Gastrocnemius medialis (tissue), 4 donors: ENCODE measurements around the gene TP63. TPM values are rescaled to one million over a fixed set of nuclear protein-coding genes. Genes with fewer than 3 reads are reported as not detected.
"Not testable (repeated sequence)": the region's sequence is repeated elsewhere in the genome, so short reads cannot be mapped to it uniquely, and the experiment has no call there.

Experiments
- ATAC-seq, 2 donors: fragments of 150-250 bp; one replicate each; pipeline ENCODE4 v1.9.1; 2016
- DNase-seq, 2 donors: peaks; one replicate each; pipeline ENCODE4 v3.0.0-alpha.2; 2019
- H3K27ac ChIP-seq, 4 donors: fragments of 200-600 bp; sonication (generic); 1 replicate in 1 of 4; 2 replicates in 3 of 4; pipeline ENCODE4 v1.5.1; 2016 to 2018; ENCODE audit warnings: mild to moderate bottlenecking in 2 of 4, moderate library complexity in 1 of 4
- H3K27me3 ChIP-seq, 3 donors: fragments of 200-600 bp; sonication (generic) in 2 of 3; 1 replicate in 1 of 3; 2 replicates in 2 of 3; pipeline versions ENCODE4 v1.5.1 to v1.6.0; 2016 to 2019; ENCODE audit warnings: mild to moderate bottlenecking in 1 of 3, moderate library complexity in 1 of 3
- H3K36me3 ChIP-seq, 2 donors: fragments of 200-600 bp; sonication (generic) in 1 of 2; one replicate each; pipeline ENCODE4 v1.5.1; 2017 to 2018
- H3K4me1 ChIP-seq, 2 donors: fragments of 200-600 bp; sonication (generic) in 1 of 2; one replicate each; pipeline ENCODE4 v1.5.1; 2016 to 2017; ENCODE audit warnings: mild to moderate bottlenecking in 2 of 2
- H3K4me3 ChIP-seq, 4 donors: fragments of 200-600 bp; sonication (generic) in 3 of 4; 1 replicate in 1 of 4; 2 replicates in 3 of 4; pipeline ENCODE4 v1.5.1; 2016 to 2019; ENCODE audit warnings: mild to moderate bottlenecking in 2 of 4
- H3K9me3 ChIP-seq, 3 donors: fragments of 200-600 bp; sonication (generic) in 2 of 3; 1 replicate in 1 of 3; 2 replicates in 2 of 3; pipeline ENCODE4 v1.5.1; 2016 to 2019
- CTCF ChIP-seq, 5 experiments: fragments of 450-650 bp in 3 of 5; fragments of 200-600 bp in 2 of 5; sonication (generic) in 2 of 5; IDR thresholded peaks in 4 of 5; conservative IDR thresholded peaks in 1 of 5; 1 replicate in 4 of 5; 2 replicates in 1 of 5; pipeline ENCODE4 v1.5.1; 2016 to 2019; ENCODE audit warnings: antibody characterized with exemption in 5 of 5, mild to moderate bottlenecking in 3 of 5, moderate library complexity in 3 of 5
- POLR2A ChIP-seq, 2 donors: fragments of 450-650 bp; IDR thresholded peaks; one replicate each; pipeline ENCODE4 v1.6.1; 2017; ENCODE audit warnings: antibody characterized with exemption in 2 of 2, mild to moderate bottlenecking in 2 of 2, moderate library complexity in 2 of 2
- in situ Hi-C, 4 donors: fragments of 200-750 bp; cut with MboI; loops; one replicate each; pipeline versions ENCODE4 v1.15.0 to v1.8.0; 2017; ENCODE audit warnings: low sequenced_read_pairs in 4 of 4
- intact Hi-C: fragments of 100-400 bp; cut with DNase I; formaldehyde crosslinking; loops from one replicate; pipeline ENCODE4 v1.15.1; 2023; ENCODE audit warnings: low total_unique reads
- total RNA-seq, 4 donors: library from RNA; depleted of rRNA; stranded (reverse); fragments of >200 nt; gene quantifications; one replicate each; pipeline versions ENCODE4 v1.1.0 to v1.2.3, GENCODE V29; 2016

Gene TP63
- total RNA-seq, 4 donors from 2014 or later: 5.2 to 38.8 (median 25.8) TPM

GRCh38 chr3:189605717-189606116 lies 25.5 kb upstream of the TP63 start:
- Histone ChIP-seq H3K27me3 (no peaks in the 10 kb centered on the region), H3K4me3 (no peak overlapping the region), H3K36me3 (no peaks in the 10 kb centered on the region), H3K27ac (no peak overlapping the region), H3K4me1 (no peaks in the 10 kb centered on the region), H3K9me3 (peaks cover 0 to 4% (median 0%) of the 10 kb centered on the region in 3 donors)
- DNase-seq: no peak
- in situ Hi-C loops (no loop called here), intact Hi-C loops (loop anchor here (10.0 kb wide), 1 partner anchor 339 kb away; no protein-coding TSS in a partner anchor)
- TF ChIP-seq POLR2A (IDR thresholded peaks at IDR 0.05): no peak
- TF ChIP-seq CTCF (IDR thresholded peaks at IDR 0.05 in 4 of 5, conservative IDR thresholded peaks at IDR 0.05 in 1 of 5): no peak
- no peak for ATAC-seq

DNA sequence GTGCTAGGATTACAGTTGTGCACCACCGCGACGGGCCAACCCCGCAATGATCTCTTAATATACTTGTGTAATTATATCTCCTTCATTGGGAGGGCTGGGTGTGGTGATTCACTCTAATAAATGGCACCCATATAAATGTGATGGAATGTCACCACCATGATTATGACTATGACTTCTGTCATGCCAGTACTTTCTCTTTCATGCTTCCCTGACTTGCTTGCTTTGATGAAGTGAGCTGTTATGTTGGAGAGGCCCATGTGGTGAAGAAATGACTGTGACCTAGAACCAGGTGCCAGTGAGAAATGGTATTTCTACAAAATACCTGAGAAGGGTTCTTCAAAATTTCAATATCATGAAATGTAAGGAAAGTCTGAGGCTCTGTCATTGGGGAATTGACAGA lies 24.4 kb upstream of the TP63 start:
- peaks cover 0 to 4% (median 0%) of the 10 kb centered on the region in 3 donors for H3K9me3 ChIP-seq
- DNase-seq (no peak), ATAC-seq (no peak)

GRCh38 chr3:189612641-189613040 lies 18.5 kb upstream of the TP63 start:
- H3K4me3 ChIP-seq, H3K9me3 ChIP-seq, in situ Hi-C loops, ATAC-seq, H3K36me3 ChIP-seq, H3K27me3 ChIP-seq, H3K4me1 ChIP-seq, intact Hi-C loops, DNase-seq, H3K27ac ChIP-seq: not testable (repeated sequence)

More for the DNA sequence above, 24.4 kb upstream of the TP63 start:
- no peaks in the 10 kb centered on the region for H3K4me1 ChIP-seq
- TF ChIP-seq POLR2A (IDR thresholded peaks at IDR 0.05) (no peak), CTCF (IDR thresholded peaks at IDR 0.05 in 4 of 5, conservative IDR thresholded peaks at IDR 0.05 in 1 of 5) (no peak)
- in situ Hi-C loops: no loop called here
- H3K4me3 ChIP-seq: no peak overlapping the region
- H3K36me3 ChIP-seq: no peaks in the 10 kb centered on the region
- no peak overlapping the region for H3K27ac ChIP-seq
- no peaks in the 10 kb centered on the region for H3K27me3 ChIP-seq
- intact Hi-C loops: loop anchor here (10.0 kb wide), 1 partner anchor 338 kb away; no protein-coding TSS in a partner anchor

- Histone ChIP-seq H3K9me3 (peaks cover 0 to 4% (median 0%) of the 10 kb centered on the region in 3 donors), H3K4me3 (no peak overlapping the region), H3K27ac (no peak overlapping the region), H3K4me1 (no peaks in the 10 kb centered on the region), H3K27me3 (no peaks in the 10 kb centered on the region), H3K36me3 (no peaks in the 10 kb centered on the region)
- intact Hi-C loops (no loop called here), in situ Hi-C loops (no loop called here)
- no peak for TF ChIP-seq POLR2A (IDR thresholded peaks at IDR 0.05)
- ATAC-seq: no peak
- no peak for DNase-seq
Measured at GRCh38 chr3:189613122-189613521, 18.1 kb upstream of the TP63 start.

DNA sequence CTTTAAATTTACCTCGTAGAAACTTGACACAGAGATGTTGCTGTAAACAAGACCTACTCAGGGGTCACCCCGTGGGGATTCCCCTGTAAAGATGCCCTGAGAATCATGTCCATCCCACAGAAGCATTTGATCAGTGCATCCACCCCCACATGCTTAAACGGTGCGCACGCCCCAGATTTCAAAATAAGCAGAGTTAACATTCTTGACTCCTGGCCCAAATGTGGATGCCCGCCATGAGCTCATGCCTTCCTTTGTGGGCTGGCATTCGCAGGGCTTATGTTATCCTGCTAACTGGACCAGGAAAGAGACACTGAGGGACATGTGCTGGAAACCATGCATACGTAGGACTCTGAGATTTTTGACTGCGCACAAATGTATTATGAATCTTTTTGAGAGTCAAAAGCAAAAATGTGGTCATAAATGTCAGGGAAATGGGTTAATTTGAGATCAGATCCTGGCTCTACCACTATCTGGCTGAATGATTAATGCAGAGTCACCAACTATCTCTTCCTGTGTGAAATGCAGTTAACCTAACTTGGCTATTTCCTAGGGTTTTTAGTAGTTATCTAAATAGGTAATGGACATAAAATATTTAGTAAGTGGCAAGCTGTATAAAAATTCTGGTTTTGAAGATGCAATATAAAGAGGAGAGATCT lies 9.1 kb upstream of the TP63 start:
- intact Hi-C loops: loop anchor here (5.0 to 10.0 kb wide), 3 partner anchors 135 to 355 kb away; no protein-coding TSS in a partner anchor
- Histone ChIP-seq H3K9me3 (no peaks in the 10 kb centered on the region), H3K36me3 (no peaks in the 10 kb centered on the region), H3K27me3 (no peaks in the 10 kb centered on the region), H3K4me3 (peak overlapping the region in 3 of 4 donors; percentile 5 to 29 (median 14)), H3K27ac (peak overlapping the region; percentile 70 to 81 (median 74)), H3K4me1 (peaks cover 33 to 37% of the 10 kb centered on the region in 2 donors)
- in situ Hi-C loops: loop anchor here in 1 of 4 donors (10.0 kb wide), 1 partner anchor 223 kb away; no protein-coding TSS in a partner anchor
- TF ChIP-seq CTCF (IDR thresholded peaks at IDR 0.05 in 4 of 5, conservative IDR thresholded peaks at IDR 0.05 in 1 of 5): no peak
- TF ChIP-seq POLR2A (IDR thresholded peaks at IDR 0.05): no peak
- ATAC-seq (peak; percentile 70 to 76), DNase-seq (peak; percentile 44 to 73)
